IPS DF 4.7 (cell line): ENCODE measurements around the gene AMOTL2.

Source experiments
- DNase-seq: peaks from one replicate; pipeline ENCODE4 v3.0.0-alpha.2; 2013; ENCODE audit warnings: low spot score; ENCODE audit errors: extremely low read depth

Gene AMOTL2

DNA sequence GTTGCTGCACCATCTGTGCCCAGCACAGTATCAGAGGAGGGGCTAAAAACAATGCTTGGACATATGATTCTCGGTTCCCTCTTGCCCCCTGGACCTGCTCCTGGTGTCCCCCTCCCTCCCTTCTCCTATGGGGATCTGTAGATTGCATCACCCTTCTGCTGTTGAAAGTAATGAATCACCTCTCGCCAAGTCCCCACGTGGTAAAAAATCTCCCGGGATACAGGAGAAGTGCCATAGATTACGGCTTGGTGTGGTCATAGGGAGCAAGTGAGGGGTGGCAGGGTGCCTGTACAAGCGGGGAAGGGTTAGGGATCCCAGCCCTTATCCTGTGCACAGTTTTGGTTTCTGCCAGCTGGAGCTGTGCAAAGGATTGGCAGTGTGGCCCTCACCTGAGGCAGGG lies 37.7 kb downstream of the AMOTL2 start:
- no peak for DNase-seq

DNA sequence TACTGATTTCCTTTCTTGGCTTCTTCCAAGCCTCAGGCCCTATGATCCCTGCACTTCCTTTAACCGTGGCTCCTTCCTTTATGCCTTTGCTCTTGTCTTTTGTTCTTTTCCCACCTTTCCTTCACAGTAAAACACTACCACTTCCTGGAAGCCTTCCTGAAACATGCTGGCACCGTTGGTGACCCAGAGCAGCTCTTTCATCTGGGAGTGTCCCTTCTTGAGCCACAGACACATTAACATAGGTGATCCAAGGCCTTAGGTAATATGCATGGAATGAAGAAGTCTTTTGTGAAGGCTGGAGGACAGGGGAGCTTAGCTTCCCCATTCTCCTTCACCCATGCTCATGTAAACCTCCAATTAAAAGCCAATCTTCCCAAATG lies 39.4 kb downstream of the AMOTL2 start:
- DNase-seq: no peak

DNA sequence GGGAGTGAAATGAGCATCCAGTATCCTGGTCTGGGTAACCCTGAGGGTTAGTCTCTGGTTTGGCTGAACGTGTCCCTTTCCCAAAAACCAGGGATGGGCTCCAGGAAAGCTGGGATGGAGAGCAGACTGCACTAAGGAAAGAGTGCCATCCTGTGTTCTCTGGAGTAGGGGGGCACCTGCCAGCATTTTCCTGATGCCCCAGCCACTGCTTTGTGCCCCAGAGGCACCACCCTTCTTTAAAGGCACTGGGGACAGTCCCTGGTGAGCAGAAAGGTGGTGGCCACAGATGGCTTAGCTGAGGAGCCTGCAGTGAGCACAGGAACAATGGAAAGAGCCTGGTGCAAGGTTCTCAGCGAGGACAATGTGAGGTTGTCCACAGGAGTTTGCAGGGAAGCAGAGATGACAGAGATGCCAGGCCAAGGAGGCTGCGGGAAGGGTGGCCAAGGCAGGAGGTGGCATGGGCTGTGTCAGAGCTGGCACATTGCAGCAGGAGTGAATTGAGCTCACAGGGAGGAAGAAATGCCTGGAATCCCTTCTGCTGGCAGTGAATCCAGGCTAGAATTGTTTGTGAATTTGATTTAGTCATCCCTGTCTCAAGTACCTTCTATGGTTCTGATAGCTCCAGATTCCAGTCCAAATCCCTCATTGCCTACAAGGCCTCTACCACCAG lies 39.9 kb downstream of the AMOTL2 start:
- DNase-seq: no peak

DNA sequence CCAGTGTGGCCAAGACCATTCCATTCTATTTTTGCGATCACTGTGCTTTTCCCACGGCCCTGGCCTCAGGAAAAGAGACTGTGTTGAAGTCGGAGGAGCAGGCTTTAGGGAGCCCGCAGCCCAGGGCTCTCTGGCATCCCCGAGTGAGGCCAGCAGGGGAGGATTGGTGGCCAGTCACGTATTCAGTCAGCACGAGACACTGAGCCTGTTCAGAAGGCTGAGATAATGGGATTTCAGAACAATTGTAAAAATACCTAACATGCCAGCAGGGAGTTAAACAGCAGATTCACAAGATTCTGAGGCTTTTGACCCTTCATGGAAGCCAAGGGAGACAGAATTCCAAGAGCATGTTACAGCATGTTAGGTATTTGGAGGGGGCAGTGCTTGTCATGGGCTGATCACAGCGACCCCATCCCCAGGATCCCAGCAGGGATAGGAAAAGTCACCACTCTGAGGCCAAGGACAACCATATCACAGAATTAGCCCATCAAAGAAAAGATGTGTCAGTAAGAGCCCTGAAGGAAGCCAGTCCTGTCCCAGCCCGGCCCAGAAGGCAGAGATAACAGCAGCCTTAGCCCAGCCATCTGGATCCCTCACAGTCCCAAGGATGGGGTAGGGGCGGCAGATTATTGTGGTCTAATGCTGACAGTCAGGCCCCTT lies 40.6 kb downstream of the AMOTL2 start:
- DNase-seq: no peak

DNA sequence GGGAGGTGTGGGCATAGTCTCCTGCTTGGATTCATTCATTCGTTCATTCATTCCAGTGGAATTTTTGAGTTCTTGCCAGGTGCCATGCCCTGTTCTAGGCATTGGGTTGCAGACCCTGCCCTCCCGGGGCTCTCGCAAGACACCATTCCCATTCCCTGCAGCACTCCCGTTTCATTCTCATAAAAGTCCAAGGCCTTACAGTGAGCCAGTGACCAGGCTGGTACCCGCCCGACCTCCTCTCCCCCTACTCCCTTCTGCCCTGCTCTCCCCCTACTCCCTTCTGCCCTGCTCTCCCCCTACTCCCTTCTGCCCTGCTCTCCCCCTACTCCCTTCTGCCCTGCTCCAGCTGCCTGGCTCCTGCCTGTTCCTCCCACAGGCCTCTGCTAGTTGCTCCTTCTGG lies 41.9 kb downstream of the AMOTL2 start:
- DNase-seq: no peak

DNA sequence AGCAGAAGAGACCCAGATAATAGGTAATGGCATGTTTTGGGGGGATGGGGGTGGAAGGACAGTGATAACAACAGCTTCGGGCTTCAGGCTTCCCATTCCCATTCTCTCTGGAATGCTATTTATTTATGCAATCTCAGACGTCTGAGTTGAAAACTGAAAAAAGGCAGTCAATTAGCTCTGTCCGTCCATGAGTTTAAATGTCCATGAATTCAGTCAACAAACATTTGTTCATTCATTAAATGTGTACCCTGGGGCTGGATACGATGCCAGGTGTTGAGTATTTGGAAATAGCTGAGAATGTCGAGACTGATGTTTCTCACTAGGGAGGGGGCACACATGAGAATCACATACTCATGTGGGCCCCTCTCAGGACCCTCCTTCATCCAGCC lies 42.4 kb downstream of the AMOTL2 start:
- no peak for DNase-seq

DNA sequence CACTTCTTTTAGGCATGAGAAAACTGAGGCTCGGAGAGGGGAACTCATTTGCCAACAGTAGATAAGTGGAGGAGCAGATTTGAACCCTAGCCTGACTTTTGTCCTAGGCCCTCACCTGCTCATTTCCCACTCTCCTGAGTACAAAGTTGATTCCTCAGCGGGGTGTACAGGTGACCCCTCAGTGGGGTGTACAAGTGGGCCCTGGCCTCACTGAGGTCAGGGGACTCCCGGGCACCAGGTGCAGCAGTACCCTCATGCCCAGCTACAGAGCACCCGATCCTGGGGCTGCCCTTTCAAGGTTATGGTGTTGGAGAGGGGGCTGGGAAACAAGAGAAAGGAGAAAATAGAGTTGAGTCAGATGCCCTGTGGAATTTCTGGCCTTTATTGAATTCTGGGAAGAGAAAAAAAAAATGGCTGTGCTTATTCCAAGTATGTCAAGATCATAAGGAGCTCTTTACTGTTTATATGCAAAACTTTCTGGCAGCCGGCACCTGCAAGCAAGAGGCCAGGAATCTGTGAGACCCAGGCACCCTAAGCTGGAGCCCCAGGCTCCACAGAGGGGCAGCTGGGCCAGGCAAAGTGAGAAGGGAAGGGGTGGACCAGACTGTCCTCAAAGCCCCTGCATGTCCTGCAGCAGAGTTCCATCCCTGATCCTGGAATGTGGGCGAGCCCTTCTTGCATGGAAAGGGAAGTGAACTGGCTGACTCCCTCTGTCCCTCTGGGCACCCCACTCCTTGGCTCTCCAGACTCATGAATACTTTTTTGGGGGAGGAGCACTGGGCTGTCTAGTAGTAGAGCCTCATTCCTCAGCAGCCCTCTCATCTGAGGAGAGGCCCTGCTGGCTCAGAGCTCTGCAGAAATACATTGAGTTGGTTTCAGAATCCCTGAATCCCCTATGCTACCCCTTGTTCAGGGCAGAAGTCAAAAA lies 43.1 kb downstream of the AMOTL2 start:
- no peak for DNase-seq

DNA sequence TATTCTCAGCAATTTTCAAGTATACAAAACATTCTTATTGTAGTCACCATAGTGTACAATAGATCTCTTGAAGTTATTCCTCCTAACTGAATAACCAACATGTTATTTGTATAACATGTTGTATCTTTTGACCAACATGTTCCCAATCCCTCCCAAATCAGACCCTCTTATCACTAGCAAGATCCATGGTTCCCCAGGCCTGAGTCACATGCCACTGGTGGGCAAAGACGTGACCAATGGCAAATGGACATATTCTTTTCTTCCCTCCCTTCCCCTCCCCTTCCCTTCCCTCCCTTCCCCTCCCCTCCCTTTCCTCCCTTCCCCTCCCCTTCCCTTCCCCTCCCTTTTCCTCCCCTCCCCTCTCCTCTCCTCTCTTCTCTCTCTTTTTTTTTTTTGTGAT lies 45.4 kb downstream of the AMOTL2 start:
- no peak for DNase-seq

DNA sequence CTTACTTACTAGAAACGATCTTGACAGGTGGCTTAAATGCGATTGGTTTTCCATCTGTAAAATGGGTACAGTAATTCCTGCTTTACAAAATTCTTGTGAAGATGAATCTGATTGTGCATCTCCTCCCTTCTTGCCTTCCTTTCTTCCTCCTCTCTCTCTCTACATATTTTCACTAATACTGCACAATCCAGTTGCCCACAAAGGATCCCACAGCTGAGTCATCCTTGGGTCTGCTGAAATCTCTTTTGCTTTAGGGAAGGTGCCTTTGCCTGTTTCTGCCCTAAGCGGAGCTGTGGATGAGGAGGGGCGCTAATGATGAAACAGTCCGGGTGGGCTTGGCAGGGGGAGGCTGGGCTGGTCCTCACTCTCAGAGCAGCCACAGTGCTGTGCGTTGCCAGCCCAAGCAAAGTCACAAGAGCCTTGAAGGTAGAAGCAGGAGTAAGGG lies 46.1 kb downstream of the AMOTL2 start:
- no peak for DNase-seq

DNA sequence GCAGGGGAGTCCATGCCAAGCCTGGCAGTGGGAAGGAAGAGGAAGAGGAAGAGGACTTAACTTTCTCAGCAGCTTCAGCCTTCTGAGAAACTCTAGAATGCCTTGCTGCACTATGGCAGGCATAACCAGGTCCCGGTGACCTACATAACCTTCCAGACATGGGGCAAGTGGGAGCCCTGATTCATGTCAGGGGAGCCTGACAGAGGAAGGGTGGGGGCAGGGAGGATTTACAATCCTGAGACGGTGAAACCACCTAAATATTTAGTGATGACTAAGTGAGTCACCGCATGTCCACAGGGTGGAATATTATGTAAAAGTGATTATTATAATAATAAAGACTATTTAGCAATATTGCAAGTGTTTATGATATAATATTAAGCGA lies 46.7 kb downstream of the AMOTL2 start:
- DNase-seq: no peak

DNA sequence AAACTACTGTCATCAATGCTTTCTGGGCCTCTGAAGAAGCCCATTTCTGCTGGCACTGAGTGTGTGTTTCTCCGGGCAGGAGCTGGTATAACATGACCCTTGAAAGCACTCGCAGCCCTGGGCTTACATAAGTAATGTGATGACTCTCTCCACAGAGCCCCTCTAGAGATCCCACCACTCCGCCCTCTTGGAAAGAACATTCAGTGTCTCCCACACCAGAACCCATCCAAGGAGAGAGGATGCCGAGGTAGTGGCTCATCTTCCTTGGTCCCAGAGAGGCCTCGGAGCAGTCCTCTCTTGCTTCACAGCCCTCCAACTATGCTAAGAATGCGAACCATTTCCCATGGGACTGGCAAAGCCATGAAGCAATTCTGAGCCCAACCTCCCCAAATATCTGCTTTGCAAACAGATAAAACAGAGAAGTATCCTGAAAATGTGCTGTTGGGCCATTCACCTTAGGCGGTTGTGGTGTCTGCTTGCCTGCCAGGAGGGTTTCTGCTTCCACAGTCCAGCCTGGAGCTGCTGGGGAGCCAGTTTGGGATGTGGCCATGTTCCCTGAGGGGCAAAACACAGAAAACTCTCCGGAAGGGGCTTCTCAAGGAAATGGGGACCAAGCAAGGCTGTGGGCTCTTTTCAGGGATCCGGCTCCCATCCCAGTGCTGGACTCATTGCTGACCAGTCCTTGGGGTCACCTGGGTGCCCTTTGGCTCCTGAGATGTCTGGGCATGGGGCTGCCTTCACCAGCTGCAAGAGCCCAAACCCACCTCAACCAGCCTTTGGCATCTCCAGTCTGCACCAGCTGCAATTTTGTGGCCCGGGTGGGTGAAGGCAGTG lies 47.3 kb downstream of the AMOTL2 start:
- no peak for DNase-seq

DNA sequence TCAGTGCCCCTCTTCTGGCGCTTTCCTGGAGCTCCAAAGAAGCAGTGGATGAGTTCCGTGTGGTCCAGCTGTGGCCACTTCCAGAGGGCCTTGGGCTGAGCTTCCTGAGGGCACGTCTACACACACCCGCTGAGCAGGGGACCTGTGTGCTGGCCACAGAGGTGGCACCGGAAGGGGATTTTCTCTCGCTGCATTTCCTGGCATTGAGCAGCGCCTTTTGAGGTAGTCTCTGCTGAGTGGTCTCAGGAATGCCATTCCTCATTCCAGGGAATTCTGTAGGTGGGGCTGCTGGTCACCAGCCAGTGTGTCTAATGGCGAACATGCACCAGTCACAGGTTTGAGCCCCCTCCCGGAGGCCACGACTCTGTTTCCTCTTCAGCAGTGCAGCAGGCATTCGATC lies 48.1 kb downstream of the AMOTL2 start:
- no peak for DNase-seq

DNA sequence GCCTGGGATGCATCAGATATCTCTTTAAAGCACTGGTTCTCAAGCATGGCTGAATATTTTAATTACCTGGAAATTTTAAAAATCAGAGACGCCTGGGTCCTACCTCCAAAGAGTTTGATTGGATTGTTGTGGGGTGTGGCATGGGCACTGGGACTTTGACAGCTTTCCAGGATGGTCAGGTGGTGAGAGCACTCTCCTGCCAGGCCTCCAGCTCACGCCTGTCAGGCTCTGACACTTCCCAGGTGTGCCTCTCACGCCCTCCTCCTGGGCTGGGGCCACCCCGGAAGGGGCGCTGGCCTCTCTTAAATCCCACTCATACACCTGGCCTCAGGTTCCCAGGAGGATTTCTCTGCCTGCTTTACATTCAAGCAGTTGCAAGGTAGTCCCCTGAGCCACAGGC lies 48.5 kb downstream of the AMOTL2 start:
- DNase-seq: no peak

DNA sequence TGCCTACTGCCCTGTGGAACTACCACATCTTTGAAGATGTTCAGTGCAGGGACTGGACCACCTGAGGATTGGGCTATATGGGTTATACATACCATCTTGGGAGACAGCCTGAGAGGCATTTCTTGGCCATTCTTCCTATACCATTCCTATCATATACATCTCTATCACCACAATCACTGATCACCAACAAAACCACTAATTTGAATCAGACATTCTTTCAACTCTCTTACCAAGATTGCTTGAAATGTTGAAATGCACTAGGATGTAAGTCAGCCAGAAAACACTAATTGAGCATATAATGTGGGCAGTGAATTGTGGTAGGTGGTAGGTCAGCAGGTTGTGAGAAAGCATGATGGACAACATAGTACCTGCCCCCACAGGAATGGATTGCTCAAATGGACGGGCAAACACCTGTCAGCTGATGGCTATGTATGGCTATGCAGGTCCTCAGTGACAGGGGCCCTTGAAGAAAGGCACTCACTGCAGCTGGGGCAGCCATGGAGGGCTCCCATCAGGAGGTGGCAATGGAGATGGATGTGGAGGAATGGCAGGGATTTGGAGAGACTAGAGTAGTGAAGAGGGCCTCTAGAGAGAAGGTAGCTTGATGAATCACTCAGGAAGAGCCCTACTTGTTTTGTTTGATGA lies 49.1 kb downstream of the AMOTL2 start:
- no peak for DNase-seq

DNA sequence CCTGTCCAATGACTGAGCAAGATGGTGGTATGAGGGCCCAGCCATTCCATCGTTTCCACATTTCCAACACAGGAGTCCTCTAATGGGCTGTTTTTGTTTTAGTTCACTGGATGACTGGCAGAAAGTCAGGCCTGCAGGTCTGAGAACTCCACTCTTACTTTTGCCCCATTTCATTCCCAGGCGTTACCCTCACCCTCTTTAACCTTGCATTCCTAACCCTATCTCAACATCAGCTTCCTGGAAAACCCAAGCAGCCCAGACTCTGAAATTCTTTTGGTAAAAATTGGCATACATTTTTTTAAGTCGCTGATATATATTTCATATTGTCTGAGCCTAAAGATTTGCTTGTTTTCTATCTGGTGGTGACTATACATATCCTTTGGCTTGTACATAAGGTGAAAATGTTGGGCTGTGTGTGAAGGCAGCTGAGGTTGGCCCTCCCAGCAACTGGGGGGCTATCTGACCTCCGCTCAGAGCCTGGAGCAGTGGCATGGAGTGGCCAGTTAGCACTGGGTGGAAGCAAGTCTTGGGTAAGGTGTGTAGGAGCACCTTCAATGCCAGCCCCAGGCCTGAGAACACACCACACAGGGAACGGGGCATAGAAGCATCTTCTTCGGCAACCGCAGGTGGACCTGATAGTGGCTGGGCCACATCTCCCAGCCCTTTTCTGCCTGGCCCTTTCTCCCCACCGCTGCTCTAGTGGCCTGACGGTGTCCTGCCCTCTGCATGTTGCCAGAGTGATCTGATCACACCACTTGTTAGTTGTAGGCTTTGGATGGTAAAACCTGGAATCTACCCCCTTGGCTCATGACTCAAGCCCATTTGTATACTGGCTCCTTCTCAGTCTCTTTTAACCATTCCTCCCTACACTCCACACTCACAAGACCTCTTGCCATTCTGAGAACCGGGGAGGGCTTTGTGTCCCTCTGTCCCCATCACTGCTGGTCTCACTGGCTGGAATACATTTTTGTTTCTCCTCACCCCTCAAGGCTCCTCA lies 50.0 kb downstream of the AMOTL2 start:
- no peak for DNase-seq

DNA sequence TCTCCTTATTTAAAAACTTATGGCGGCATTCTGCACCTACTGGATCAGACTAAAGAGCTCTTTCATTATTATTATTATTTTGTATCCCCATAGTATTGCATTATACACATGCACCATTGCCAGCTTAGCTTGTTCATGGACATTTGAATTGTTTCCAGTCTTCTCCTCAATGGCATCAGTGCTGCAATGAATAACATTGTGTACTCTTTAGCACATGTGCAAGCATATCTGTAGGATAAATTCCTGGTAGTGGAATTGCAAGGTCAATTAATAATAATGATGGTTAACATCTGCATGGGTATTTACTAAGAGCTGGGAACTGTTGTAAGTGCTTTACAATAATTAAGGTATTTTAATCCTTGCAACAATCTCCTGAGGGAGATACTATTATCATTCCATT lies 52.0 kb downstream of the AMOTL2 start:
- DNase-seq: no peak

DNA sequence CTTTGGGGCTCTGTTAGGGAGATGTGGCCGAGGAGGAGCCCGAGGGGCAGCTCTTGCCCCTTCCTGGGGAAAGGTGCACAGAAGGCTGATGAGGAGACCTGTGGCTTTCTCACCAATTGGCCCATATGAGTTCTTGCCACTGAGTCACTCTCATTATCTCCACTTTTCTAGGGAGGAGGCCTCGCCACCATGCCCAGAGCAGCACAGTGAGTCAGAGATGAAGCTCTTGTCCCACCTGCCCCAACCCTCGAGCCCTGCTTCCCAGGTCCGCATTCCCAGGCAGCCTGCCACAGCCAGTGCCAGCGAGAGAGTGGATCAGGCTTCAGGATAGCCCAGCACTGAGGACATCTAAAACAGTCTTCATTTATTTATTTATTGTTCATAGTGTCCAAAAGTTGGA lies 53.5 kb downstream of the AMOTL2 start:
- no peak for DNase-seq

DNA sequence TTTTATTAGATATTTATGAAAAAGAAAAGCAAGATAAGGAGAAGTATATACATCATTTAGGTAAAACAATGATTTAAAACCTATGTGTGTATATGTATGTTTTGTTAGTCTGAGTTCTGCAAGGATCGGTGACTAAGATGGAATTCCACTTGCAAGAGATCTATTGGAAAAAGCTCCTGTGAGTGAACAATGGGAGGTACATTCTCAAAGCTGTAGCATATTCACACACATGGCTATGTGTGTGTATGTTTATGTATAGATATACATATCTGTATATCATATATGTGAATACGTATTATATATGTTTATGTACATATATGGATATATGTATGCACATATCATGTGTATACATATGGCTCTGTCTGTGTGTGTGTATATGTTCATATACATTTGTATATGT lies 54.3 kb downstream of the AMOTL2 start:
- no peak for DNase-seq

DNA sequence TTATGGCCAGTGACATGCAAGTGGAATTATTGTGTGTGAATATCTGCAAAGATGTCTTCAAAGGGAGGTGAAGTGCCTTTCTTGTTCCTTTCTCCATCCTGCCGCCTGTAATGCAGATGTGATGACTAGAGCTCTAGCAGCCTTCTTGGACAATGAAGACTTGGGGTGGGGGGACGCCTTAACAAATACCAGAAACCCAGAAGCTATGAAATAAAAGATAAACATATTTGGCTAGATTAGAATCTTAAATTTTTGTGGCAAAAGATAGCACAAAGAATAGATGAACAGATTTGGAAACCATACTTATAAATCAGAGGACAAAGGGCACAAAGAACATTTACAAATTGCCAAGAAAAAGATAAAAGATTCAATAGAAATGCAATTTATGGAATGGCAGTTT lies 56.1 kb downstream of the AMOTL2 start:
- DNase-seq: no peak
